AML-193 (cell line): Measurements from ENCODE around the gene RRP1B.
"Not testable (repeated sequence)": the region's sequence is repeated elsewhere in the genome, so short reads cannot be mapped to it uniquely, and the experiment has no call there.

Experiments used
- DNase-seq, 2 experiments: peaks; one replicate each; lab custom pipeline; 2025; lab: John Stamatoyannopoulos, UW

RRP1B gene

DNA sequence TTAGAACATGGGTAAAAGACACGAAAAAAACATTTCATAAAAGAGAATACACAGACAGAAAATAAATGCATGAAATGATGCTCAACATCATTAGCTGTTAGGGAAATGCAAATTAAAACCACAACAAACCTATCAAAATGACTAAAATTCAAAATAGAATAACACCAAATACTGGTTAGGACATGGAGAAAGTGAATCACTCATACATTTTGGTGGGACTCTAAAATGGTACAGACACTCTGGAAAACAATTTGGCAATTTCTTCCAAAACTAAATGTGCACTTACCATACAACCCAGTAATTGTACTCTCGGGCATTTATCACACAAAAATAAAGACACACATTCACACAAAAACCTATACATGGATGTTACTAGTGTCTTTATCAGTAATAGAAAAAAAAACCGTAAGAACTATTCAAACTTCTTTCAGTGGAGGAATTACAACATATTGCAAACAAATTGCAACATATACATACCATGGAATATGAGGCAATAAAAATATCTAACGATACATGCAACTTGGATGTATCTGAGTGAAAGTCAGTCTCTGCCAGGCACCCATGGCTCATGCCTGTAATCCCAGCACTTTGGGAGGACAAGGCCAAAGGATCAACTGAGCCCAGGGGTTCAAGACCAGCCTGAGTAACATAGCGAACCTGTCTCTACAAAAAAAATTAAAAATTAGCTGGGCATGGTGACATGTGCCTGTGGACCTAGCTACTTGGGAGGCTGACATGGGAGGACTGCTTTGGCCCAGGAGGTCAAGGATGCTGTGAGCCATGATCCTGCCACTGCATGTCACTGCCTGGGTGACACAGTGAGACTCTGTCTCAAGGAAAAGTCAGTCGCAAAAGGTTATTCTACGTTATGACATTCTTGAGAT lies 19.6 kb upstream of the RRP1B start:
- peak; percentile 24 to 50 for DNase-seq

DNA sequence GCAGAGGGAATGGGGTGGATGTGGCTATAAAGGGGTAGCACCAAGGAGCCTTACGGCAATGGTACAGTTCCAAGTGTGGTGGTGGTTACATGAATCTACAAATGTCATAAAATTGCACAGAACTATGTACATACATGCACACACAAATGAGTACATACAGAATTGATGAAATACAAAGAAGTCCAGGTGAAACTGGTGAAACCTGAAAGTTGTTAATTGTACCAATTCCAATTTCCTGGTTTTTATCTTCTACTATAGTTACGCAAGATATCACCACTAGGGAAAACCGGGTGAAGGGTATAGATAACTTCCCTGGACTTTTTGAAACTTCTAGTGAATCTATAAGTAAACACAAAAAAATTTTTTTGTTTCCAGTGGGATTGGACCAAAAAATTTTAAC lies 19.0 kb upstream of the RRP1B start:
- no peak for DNase-seq

DNA sequence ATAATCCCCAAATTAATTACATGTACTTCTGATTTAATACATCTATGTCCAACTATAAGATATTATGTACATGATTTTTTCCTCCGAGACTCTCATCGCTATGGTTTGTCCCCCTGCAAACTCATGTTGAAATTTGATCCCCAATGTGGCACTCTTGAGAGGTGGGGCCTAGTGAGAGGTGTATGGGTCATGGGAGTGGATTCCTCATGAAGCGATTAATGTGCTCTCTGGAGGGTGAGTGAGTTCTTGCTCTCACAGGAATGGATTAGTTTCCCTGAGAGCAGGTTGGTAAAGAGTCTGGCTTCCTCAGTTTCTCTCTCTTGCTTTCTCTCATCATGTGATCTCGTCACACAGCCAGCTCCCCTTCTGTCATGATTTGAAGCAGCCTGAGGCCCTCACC lies 16.2 kb upstream of the RRP1B start:
- no peak for DNase-seq

DNA sequence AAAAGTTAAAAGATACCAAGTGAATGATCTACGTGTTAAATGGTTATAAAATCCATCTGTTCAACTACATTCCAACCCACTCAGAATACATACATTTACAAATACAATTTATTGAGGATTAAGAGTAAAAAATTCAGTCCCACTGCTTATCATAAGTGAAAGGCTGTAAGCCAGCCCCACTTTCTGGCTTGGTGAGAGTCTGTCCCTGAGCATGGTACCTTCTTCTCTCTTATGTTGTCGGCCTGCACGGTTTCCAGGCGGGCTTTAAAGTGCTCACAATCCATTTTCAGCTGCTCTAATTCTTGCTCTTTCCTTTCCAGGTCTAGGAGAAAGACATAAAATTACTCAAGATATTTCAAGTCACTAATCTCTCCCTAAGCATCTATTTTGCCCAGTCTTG lies 15.3 kb upstream of the RRP1B start:
- no peak for DNase-seq

DNA sequence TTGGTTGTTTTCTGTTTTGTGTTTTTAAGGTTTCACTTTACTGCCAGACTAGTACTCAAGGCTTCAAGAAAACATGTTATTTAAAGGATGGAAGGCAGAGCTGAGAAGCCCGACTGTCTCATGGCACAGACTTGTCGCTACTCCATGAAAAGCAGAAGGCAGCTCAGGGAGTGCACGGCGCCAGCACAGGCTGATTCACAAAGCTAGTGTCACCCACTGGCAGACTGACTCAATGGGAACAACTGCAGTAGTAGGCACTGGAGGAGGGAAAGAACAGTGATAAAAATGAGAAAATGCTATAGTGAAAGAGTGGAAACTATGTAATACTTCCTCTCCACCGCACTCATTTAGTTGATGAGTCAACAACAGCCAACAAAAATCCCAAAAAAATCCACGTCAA lies 14.8 kb upstream of the RRP1B start:
- no peak for DNase-seq

DNA sequence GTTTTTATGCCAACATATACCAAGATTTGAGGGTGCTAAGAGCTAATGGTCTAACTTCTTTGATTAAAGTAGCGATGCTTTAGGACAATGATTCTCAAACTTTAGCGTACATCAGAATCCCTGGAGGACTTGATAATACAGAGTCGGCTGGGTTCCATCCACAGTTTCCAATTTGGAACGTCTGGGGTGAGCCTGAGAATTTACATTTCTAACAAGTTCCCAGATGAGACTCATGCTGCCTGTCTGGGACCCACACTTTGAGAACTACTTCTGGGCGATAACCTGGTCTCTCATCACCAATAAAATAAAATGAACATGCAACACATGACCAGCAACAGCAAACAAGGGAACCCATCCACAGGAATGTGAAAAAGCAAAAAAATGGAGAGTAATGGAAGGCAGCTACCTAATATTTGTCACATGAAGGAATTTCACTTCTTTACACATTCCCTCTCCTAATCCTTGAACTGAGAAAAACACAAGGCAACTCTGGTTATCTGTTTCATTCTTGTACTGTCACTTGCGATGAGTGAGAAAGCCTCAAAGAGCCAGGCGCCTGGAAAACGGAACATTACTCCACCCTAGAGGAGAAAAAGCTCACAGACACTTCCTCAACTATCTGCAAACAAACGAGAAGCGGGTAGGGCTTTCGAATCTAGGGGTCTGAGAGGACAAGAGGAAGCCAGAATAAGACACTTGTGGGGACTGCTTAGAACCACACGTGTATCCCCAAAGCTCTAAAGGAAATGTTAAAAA lies 14.0 kb upstream of the RRP1B start:
- DNase-seq, result peak; percentile 62 to 82

DNA sequence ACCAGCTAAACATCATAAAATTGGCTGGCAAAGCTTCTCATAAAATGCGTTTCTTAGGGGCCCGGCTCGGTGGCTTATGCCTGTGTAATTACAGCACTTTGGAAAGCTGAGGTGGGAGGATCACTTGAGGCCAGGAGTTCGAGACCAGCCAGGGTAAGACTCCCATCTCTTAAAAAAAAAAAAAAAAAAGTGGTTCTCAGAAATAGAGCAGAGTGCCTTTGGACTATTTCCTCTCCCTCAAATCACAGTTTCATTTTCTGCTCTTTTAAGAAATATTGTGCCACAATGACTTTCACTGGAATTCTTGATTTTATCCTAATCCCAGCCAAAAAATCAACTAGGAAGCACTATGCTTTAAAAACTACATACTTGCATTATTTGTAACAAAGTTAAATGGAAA lies 13.4 kb upstream of the RRP1B start:
- no peak for DNase-seq

DNA sequence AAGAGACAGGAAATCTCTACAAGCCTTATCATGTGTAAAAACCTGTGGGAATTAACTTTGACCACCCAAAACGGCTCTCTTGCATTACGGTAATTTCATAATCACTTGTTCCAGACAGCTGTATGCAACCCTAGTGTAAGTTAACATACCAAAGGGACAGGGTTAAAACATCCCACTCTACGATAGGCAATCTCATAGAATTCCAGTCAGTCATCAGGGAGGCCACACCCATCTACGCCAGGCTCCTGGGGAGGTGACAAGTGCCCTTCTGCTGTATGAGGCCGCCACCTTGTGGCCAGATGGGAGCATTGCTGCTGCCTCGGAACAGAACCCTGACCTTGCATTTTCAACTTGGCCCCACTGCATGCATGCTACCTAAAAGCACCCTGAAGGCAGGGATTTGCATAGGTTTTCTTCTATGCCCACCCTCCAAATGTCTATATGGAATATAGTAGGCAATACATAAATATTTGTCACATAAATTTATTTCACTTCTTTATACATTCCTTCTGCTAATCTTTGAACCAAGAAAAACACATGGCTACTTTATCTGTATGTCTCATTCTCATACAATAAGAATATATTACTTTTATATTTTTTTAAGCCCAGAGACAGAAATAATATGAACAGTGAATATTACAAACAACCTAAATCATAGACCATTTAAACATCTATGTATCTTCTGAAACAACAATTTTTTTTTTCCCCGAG lies 12.7 kb upstream of the RRP1B start:
- peak; percentile 71 to 72 for DNase-seq

DNA sequence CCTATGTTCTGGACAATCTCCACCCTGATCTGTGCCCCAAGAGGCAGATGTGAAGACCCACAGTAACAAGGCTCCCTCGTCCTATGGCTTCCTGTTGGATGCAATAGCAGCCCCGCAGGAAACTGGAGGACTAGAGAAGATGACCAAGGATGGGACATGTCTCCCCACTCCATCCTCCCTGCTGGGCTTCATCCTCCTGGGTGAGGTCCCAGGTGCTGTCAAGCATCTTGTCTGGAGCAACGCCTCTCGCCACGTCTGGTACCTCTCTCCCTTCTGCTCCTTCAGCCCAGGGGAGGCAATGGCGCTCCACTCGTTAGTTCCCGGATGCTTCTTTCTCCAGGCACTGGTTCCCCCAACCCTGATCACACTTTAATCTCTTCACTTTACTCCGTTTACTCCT lies 11.2 kb upstream of the RRP1B start:
- DNase-seq, result no peak

DNA sequence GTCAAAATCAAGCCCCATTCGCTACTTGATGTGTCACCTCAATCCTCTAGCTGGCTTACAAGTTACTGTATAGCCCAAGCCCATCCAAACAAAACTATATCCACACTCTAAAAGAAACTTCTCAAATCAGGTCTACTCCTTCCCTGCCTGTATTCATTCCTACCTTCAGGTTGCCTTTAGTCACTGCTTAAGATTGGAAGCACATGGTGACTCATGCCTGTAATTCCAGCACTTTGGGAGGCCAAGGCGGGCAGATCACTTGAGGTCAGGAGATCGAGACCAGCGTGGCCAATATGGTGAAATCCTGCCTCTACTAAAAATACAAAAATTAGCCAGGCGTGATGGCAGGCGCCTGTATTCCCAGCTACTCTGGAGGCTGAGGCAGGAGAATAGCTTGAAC lies 7.4 kb upstream of the RRP1B start:
- DNase-seq, result not testable (repeated sequence)

DNA sequence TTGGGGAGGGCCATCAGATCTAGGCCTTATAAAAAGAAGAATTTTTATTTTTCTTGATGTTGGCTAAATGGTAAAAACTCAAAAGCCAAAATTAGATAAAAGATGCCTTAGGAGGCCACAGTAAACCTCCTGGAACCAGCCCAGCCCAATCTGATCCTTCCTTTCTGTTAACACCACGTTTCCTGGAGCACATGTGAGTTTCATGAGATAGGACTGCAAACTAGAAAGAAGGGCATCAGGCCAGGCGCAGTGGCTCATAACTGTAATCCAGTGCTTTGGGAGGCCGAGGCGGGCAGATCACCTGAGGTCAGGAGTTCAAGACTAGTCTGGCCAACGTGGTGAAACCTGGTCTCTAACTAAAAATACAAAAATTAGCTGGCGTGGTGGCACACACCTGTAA lies 6.7 kb upstream of the RRP1B start:
- DNase-seq, result no peak

DNA sequence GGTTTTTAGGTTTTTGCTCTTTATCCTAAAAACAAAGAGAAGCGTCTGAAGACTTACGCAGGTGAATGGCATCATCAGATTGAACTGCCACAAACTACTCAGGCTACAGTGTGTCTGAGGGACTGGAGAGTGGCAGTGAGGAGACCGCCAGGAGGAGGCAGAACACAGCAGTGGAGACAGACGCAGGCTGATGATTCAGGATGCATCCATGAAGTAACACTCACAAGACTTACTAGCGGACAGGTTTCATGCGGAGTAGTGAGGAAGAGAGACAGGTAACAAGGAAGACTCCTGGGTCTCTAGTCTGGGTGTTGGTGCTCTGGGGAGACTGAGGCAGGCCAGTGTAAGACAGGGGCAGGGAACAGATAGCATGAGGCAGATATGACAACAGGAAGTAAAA lies 5.7 kb upstream of the RRP1B start:
- no peak for DNase-seq

DNA sequence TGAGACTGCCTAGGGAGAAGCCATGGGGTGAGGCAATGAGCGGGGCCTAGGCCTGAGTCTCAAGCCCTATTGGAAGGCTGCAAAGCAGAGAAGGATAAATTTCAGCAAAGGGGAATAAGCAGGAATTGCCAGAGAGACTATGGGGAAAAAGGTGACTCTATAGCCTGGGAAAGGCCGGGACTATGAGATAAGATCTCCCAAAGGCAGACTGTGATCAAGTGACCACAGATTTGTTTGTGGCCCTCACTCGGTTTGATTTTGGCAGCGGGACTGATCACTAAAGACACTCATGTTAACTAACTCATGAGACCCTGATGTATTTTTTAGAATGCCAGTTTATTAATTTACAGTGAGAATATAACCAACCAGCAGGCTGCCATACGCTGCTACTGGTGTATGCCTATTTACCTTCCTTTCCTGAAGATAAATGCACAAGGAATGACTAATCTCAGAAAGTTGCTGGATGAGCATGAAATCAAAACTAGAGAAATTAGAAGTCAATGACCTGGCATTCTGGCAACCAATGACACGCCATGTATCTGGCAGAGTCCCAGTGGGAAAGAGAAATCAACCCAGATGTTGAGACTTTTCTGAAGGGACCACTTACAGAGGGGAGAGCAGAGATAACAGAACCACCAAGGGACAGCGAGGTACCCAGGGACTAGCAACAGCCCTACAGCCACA lies 4.4 kb upstream of the RRP1B start:
- DNase-seq, result no peak

DNA sequence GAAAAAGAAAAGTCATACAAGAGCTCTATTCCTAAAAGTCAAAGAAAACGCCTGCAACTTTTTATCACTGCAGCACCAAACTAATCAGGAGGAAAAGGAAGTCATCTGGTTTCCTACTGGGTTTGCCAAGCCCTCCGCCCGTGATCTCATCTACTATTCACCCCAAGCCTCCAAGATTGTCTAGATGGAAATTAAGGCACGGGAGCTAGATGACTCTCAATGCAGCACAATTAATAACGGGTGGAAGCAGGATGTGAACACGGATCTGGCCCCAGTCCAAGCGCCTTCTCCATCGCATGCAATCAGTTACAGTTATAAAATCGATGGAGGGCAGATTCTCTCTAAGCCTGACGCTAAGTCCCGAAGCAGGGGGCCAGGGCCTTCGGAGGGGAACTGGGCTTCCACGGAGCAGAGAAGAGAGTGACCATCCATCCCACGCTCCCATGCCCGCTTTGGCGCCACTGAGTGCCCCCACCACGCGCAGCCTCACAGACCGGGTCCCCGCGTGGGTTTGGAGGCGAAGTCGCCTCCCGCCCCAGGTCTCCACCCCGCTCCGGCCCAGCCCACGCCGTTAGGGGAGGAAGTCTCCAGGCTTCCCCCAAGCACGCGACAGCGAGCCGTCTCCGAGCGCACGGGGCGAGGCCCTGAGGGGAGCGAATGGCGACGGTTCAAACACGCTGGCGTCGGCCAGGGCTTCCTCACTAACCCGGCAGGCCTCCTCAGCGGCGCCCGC lies 1.8 kb upstream of the RRP1B start:
- no peak for DNase-seq

DNA sequence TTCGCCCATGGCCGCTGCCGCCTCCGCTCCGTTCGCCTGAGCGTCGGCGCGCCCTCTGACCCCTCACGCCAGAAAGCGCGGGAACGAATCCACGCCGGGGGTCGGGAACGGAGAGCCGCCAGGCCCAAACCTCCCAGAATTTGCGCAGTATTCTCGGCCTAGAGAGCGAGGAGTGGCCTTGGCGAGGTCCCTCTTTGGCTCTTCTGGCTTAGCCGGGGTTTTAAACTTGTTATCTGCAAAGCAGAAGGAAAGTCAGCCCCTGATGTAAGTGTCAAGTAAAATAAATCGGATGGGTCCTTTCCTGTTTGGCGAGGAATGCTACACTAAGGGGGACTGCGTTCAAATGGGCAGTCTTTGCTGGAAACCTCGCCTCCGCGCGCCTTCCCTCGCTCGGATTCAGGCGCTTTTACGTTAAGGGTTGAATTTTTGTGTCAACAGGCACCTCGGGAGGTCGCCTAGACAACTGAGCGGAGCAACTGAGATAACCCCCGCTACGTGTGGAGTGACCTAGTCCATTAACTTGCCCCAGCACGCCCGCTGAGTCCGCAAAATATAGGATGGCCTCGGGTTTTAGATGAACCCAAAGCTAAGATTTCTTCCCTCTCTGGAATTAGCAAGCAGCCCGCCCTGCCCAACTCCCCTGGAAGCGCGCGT lies 1.1 kb upstream of the RRP1B start:
- no peak for DNase-seq

DNA sequence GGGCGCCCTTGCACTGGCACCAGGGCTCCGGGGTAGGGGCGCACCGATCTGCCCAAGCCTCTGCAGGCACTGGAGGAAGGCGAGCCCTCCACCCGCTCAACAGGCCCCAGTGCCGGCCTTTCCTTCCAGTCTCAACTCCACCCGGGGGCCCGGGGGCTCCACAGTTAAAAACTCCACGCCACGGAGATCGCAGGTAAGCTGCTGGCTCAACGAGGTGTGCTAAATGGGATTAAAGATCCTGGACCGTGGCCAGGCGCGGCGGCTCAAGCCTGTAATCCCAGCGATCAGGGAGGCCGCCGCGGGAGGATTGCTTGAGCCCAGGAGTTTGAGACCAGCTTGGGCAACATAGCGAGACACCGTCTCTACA lies 608 bp upstream of the RRP1B start:
- DNase-seq, result no peak

DNA sequence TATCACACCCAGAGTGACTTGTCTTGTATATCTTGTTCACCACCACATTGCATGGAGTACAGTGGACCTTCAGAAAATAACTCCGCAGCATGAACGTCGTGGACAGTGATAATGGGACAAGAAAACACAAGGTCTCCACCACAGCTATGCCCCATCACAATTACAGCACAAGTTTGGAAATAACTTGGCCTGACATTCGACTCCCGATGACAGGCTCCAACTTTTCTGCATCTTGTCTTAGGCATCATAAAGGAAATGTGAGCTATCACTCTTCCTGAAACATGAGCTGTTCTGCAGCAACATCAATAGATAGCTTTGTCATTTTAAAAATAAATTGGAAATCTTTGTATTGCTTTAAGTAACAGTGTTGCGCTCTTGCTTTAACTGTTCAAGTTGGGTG lies 2.9 kb downstream of the RRP1B start:
- no peak for DNase-seq

DNA sequence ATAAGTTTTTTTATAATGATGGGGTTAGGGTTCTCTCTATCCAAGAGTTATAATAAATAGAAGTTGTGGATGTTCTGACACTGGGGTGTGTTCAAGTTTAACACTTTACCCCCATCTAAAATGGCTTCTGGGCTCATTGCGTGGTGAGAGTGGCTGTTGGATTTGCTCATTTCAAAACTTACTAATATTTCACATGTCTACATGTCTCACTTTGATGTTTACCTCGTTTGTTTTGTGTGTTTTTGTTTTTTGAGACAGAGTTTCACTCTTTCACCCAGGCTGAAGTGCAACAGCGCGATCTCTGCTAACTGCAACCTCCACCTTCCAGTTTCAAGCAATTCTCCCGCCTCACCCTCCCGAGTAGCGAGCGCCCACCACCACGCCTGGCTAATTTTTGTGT lies 3.7 kb downstream of the RRP1B start:
- no peak for DNase-seq

DNA sequence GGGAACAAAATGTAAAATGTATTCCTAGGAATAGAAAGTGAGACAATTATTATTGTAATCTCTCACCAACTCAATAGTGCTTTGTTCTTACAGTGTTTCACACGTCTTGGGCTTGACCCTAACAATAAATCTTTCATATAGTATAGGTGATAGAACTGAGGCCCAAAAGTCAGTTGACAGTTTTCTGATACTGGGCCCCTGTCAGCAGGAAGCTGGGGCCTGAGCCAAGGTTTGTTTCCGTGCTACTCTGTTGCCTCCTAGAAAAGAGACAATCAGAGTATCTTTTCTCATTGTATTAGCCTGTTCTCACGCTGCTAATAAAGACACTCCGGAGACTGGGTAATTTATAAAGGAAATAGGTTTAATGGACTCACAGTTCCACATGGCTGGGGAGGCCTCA lies 5.0 kb downstream of the RRP1B start:
- no peak for DNase-seq

DNA sequence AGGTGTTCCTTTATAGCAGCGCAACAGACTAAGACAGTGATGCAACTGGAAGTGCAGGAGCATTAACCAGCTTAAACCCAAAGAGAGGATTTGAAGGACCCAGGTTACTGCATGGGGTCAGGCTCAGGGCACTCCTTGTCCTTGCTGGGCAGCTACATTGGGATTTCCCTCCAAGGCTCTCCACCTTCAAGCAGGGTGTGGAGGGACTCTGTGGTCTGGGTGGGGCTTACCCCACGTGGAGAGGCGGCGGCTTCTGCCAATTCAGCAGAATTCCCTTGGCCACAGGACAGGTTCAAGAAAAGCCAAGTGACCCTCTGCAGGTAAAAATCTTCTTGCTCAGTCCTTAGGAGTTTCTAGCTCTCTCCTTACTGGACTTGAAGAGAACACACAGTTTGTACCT lies 6.5 kb downstream of the RRP1B start:
- DNase-seq, result no peak
